ENCODE measurements around the gene STX4. TPM values are rescaled to one million over a fixed set of nuclear protein-coding genes. Genes with fewer than 3 reads are reported as not detected.

The STX4 gene
- total and polyA plus RNA-seq, 2 donors from 2014 or later, result 60.6 to 61.2 TPM

GRCh38 chr16:31050280-31051030 is 17.1 kb downstream of the STX4 start:
- Histone ChIP-seq H3K4me1 (ENCODE audit: control insufficient read depth in 2 of 3, insufficient read depth in 2 of 3, low read depth in 1 of 3, low read length in 3 of 3) (no peaks in the 10 kb centered on the region), H3K27me3 (ENCODE audit: control insufficient read depth, insufficient read depth, low read length) (no peaks in the 10 kb centered on the region), H3K9ac (ENCODE audit: low read length in 3 of 3) (no peak overlapping the region), H3K36me3 (ENCODE audit: control insufficient read depth in 2 of 3, insufficient read depth in 3 of 3, low read length in 3 of 3) (no peaks in the 10 kb centered on the region), H3K9me3 (ENCODE audit: control insufficient read depth in 2 of 3, insufficient read depth in 1 of 3, low read length in 3 of 3) (no peaks in the 10 kb centered on the region), H3K4me3 (ENCODE audit: low read length in 3 of 3) (no peak overlapping the region), H3K27ac (ENCODE audit: low read depth in 2 of 2, low read length in 2 of 2) (no peak overlapping the region)
- FAIRE-seq, result no peak
- TF ChIP-seq, protein P1, sequence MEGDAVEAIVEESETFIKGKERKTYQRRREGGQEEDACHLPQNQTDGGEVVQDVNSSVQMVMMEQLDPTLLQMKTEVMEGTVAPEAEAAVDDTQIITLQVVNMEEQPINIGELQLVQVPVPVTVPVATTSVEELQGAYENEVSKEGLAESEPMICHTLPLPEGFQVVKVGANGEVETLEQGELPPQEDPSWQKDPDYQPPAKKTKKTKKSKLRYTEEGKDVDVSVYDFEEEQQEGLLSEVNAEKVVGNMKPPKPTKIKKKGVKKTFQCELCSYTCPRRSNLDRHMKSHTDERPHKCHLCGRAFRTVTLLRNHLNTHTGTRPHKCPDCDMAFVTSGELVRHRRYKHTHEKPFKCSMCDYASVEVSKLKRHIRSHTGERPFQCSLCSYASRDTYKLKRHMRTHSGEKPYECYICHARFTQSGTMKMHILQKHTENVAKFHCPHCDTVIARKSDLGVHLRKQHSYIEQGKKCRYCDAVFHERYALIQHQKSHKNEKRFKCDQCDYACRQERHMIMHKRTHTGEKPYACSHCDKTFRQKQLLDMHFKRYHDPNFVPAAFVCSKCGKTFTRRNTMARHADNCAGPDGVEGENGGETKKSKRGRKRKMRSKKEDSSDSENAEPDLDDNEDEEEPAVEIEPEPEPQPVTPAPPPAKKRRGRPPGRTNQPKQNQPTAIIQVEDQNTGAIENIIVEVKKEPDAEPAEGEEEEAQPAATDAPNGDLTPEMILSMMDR (IDR thresholded peaks at IDR 0.05; ENCODE audit: borderline replicate concordance, extremely low read depth, insufficient read depth), result no peak
- intact Hi-C loops (cut with DNase I), result no loop called here
- no peak for DNase-seq

DNA sequence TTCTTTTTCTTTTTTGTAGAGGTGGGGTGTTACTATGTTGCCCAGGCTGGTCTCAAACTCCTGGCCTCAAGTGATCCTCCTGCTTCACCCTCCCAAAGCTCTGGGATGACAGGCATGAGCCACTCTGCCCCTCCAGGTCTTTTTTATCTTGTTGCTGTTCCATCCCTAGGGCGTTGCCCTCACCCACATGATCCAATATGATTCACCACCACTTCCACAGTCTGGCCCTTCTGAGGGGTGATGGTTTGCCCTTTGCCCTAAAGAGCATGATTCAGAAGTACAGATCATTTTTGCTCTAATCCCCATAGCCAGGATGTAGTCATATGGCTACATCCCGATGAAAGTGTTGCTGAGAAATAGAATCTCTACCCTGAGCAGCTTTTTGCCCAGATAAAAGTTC is 18.8 kb downstream of the STX4 start:
- DNase-seq (no peak), FAIRE-seq (no peak)
- no peak overlapping the region for H3K9ac ChIP-seq (ENCODE audit: low read length in 3 of 3)
- no peak overlapping the region for H3K4me3 ChIP-seq (ENCODE audit: low read length in 3 of 3)
- H3K27ac ChIP-seq (ENCODE audit: low read depth in 2 of 2, low read length in 2 of 2), result no peak overlapping the region
- intact Hi-C loops (cut with DNase I), result no loop called here
- H3K36me3 ChIP-seq (ENCODE audit: control insufficient read depth in 2 of 3, insufficient read depth in 3 of 3, low read length in 3 of 3), result no peaks in the 10 kb centered on the region
- TF ChIP-seq, protein P1 (IDR thresholded peaks at IDR 0.05; ENCODE audit: borderline replicate concordance, extremely low read depth, insufficient read depth), result no peak
- H3K9me3 ChIP-seq (ENCODE audit: control insufficient read depth in 2 of 3, insufficient read depth in 1 of 3, low read length in 3 of 3), result no peaks in the 10 kb centered on the region
- H3K27me3 ChIP-seq (ENCODE audit: control insufficient read depth, insufficient read depth, low read length), result no peaks in the 10 kb centered on the region
- H3K4me1 ChIP-seq (ENCODE audit: control insufficient read depth in 2 of 3, insufficient read depth in 2 of 3, low read depth in 1 of 3, low read length in 3 of 3), result no peaks in the 10 kb centered on the region

GRCh38 chr16:31055613-31056012 is 22.3 kb downstream of the STX4 start:
- FAIRE-seq (no peak), DNase-seq (no peak)
- intact Hi-C loops (cut with DNase I), result no loop called here
- no peak overlapping the region for H3K27ac ChIP-seq (ENCODE audit: low read depth in 2 of 2, low read length in 2 of 2)
- H3K27me3 ChIP-seq (ENCODE audit: control insufficient read depth, insufficient read depth, low read length), result no peaks in the 10 kb centered on the region
- TF ChIP-seq, protein P1 (IDR thresholded peaks at IDR 0.05; ENCODE audit: borderline replicate concordance, extremely low read depth, insufficient read depth), result no peak
- H3K9ac ChIP-seq (ENCODE audit: low read length in 3 of 3), result no peak overlapping the region
- H3K9me3 ChIP-seq (ENCODE audit: control insufficient read depth in 2 of 3, insufficient read depth in 1 of 3, low read length in 3 of 3), result no peaks in the 10 kb centered on the region
- H3K4me1 ChIP-seq (ENCODE audit: control insufficient read depth in 2 of 3, insufficient read depth in 2 of 3, low read depth in 1 of 3, low read length in 3 of 3), result no peaks in the 10 kb centered on the region
- no peaks in the 10 kb centered on the region for H3K36me3 ChIP-seq (ENCODE audit: control insufficient read depth in 2 of 3, insufficient read depth in 3 of 3, low read length in 3 of 3)
- no peak overlapping the region for H3K4me3 ChIP-seq (ENCODE audit: low read length in 3 of 3)
